ENCODE data around the gene MAP2K5.

- TF ChIP-seq POLR2AphosphoS5 (IDR thresholded peaks at IDR 0.05; ENCODE audit: borderline replicate concordance, low read depth, low read length) (no peak), EZH2 (IDR thresholded peaks at IDR 0.05) (no peak), FOXP2 (optimal IDR thresholded peaks at IDR 0.05; ENCODE audit: control extremely low read depth, extremely low read length, insufficient read depth) (no peak)
Observed at GRCh38 chr15:67803996-67804843, 261.7 kb downstream of the MAP2K5 start.

Measured in SK-N-MC (cell line).